Stimulated activated CD8-positive, alpha-beta memory T cell treated with anti-CD3 and anti-CD28 coated beads, Interleukin-12 subunit alpha, Interleukin-12 subunit beta, amount 100 ng/mL, for 1 hour (primary cell): ENCODE measurements around the gene PHF23.

Experiments
- DNase-seq: peaks from one replicate; pipeline ENCODE4 v3.0.0-alpha.2; 2020; ENCODE audit warnings: low read depth

The PHF23 gene

DNA sequence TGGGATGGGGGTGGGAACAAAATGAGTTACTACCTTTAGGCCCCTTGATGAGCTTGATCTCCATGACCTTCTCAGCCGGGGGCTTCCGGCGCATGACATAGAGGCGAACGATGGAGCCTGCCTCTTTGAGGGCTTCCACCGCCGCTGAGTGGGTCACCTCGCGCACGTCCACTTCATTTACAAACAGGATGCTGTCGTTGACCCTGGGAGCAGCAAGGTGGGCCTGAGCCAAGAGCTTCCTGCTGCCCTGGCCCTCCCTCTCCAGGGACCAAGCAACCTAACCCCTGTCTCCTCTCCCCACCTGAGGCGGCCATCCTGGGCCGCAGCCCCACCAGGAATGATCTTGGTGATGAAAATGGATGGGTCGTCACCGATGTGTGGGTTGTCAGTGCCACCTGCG, 35.9 kb downstream of the PHF23 start:
- DNase-seq, result no peak

DNA sequence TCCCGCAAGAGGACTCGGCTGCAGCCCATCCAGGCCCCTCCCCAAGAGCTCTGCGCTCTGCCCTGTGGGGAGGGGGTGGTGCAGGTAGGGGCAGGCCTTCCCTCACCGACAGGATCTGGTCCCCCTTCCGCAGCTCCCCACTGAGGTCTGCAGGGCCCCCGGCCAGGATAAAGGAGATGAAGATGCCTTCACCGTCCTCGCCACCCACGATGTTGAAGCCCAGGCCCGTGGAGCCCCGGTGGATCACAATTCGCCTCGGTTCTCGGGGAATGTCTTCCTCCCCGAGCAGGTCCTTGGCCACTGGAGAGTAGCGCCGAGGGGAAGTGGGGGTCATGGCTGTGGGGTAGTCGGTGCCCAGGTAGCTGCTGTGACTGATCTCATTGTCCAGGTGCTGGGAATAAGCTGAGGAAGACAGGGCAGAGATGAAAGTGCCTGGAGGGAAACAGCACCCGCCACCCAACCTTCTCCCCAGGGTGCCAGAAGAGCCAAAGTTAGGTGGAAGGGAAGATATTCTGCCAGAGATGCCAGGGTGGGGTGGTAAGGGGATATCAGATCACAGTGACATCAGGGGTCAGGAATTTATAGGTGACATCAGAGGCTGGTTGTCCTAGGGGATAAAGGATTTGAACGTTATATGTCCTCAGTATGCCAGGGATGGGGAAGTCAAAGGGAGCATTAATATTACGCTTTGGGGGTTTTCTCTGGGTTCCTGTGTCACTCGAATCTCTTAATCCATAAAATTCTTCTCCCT, 42.4 kb downstream of the PHF23 start:
- no peak for DNase-seq

DNA sequence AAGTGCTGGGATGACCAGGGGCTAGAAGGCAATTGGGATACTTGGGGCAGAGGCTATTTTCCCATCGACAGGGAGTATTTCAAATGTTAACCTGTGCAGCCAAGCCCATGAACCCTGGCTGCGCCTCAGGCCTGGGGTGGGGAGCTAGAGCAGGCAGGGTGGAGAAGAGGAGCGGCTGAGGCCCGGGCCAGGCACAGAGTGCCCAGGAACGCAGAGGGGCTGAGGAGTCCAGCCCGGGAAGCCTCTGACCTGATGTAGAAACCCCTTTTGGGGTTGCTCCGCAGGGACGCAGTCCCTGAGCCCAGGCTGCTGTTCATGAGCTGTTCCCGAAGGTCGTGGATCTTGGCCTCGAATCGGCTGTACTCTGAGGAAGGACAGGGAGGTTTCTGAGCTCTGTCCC, 43.3 kb downstream of the PHF23 start:
- no peak for DNase-seq

DNA sequence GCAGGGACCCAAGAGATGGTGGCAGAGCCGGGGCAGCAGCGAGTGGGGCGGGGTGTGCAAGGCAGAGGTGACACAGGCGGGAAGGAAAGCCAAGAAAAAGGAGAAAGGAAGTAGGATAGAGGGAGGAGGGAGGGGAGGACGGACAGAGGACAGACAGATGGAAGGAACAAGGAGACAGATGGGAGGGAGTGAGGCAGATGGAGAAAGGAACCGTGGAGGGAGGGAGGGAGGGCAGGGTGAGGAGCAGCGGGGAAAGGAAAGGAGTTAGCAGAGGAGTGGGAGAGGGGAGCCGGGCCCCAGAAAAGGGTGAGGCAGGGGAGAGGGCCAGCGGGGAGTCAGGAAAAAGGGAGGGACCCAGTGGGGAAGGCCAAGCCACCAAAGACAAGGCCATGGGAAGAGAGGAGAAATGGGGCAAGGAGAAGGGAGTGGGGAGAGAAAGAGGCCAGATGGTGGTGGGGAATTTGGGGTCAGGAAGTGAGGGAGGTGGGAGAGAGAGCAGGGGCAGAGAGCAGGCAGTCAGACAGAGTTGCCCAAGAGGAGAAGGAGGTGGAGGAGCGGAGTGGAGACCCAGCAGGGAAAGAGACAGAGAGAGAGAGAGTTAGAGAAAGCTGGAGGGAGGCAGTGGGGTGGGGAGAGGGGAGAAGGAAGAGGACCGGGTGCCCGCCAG, 46.9 kb downstream of the PHF23 start:
- no peak for DNase-seq

DNA sequence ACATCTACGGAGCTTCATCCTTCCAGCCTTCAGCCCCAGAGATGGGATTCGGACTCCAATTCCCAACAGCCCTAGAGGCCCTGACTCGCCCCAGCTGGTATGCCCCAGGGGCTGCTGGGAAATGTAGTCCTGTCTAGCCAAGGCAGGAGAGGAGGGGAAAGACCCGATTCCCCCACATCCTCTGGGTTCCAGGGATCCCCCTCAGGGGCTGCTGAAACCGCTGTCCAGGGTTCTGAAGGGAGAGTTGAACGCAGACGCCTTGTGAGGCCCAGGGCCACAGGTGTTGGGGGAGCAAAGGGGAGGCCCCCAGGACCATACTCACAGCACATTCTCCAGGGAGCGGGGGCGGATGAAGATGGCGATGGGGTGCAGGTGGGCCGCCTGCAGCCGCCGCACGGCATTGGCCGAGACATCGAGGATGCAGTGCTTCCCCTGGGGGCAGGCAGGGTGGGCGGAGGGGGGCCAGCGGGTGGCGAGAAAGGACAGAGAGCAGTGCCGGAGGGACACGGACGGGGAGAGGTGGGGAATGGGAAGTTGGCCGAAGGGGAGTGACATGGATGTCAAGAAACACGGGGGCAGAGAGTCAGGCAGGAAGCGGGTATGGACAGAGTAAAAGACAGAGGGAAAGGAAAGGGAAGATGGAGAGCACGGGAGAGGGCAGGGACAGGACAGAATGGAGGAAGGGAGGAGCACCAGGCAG, 47.5 kb downstream of the PHF23 start:
- no peak for DNase-seq

DNA sequence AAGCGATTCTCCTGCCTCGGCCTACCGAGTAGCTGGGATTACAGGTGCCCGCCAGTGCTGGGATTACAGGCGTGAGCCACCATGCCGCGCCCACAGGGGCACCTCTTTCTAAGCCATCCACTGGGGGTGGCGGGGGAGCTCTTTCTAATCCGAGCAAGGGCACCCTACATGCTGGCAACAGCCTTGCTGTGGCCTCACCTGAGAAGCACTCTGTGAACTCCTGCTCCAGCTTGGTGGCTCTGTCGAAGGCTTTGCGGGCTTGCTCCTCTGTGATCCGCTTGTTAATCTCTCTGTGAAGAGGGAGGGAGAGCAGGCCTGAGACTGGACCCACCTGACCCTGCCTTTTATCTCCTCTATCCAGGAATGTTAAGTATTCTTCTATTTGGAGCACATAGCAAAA, 48.2 kb downstream of the PHF23 start:
- DNase-seq, result no peak

DNA sequence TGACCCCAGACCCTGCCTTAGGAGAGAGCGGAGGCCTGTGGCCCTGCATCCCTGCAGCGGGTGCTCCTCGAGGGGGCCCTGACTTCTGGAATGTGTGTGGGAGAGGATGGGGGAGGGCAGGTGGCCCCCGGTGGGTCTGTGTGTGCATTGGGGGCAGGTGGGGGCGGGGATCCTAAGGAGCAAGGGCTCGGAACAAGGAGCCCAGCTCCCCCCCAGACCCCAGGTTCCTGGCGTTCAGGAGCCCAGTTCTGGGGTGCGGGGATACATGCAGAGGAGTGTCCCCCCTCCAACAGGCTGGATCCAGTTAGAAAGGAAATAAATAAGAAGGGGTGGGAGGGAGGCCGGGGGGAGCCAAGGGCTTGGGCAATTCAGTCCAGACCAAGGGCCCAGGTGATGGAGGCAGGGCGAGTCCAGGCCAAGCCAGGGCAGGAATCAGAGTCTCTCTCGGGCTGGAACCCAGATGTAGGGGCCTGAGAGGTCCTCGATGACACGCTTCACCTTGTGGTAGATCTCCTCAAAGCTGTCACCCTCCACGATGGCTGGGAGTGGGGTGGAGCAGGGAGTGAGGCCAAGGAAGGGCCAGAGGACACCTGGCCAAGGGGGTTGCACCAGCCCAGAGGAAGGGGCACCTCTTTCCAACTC, 48.9 kb downstream of the PHF23 start:
- DNase-seq, result no peak

DNA sequence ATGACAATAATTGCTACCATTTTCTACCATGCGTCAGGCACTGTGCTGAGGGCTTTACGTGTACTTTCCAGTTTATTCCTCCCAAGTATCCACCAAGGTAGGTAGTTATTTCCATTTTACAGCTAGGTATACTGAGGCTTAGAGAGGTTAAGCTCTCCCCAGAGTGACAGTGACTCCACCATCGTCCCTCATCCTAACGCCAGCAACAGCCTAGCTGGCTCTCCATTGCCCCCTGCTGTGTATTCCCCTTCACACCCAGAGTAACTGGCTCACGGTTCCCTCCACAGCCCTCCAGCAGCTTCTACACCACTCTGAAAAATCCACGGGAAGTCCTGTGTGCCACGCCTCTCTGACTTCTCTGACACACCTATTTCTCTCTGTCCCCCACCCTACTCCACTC, 53.0 kb downstream of the PHF23 start:
- DNase-seq, result no peak
